GM19324 (cell line): Measurements from ENCODE around the gene QRFP.
"Not testable (repeated sequence)": the region's sequence is repeated elsewhere in the genome, so short reads cannot be mapped to it uniquely, and the experiment has no call there.

ENCODE experiments used
- ATAC-seq: cut with Tn5 transposase; IDR thresholded peaks from one replicate; pipeline ENCODE4 v1.9.1; 2021; ENCODE audit warnings: mild to moderate bottlenecking, moderate library complexity; ENCODE audit not compliant: unreplicated experiment, low FRiP score

The QRFP gene

GRCh38 chr9:130858739-130859705 is 37.6 kb downstream of the QRFP start:
- ATAC-seq = no peak

GRCh38 chr9:130857864-130858738 is 38.5 kb downstream of the QRFP start:
- no peak for ATAC-seq

- ATAC-seq = no peak
Measured at GRCh38 chr9:130856474-130856873, 40.1 kb downstream of the QRFP start.

- ATAC-seq = no peak
Measured at GRCh38 chr9:130854835-130855234, 41.8 kb downstream of the QRFP start.

GRCh38 chr9:130854092-130854491 is 42.5 kb downstream of the QRFP start:
- no peak for ATAC-seq

GRCh38 chr9:130852801-130853200 is 43.8 kb downstream of the QRFP start:
- ATAC-seq = no peak

- ATAC-seq = no peak
Measured at GRCh38 chr9:130849356-130849755, 47.3 kb downstream of the QRFP start.

DNA sequence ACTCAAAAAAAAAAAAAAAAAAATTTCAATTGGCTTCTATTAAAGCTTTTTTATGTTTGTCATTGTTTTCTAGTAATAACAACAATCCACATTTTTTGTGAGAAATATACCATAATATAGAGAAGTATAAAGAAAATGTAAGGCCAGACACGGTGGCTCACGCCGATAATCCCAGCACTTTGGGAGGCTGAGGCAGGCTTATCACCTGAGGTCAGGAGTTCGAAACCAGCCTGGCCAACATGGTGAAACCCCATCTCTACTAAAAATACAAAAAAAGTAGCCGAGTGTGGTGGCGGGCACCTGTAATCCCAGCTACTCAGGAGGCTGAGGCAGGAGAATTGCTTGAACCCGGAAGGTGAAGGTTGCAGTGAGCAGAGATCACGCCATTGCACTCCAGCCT is 48.1 kb downstream of the QRFP start:
- ATAC-seq = not testable (repeated sequence)

DNA sequence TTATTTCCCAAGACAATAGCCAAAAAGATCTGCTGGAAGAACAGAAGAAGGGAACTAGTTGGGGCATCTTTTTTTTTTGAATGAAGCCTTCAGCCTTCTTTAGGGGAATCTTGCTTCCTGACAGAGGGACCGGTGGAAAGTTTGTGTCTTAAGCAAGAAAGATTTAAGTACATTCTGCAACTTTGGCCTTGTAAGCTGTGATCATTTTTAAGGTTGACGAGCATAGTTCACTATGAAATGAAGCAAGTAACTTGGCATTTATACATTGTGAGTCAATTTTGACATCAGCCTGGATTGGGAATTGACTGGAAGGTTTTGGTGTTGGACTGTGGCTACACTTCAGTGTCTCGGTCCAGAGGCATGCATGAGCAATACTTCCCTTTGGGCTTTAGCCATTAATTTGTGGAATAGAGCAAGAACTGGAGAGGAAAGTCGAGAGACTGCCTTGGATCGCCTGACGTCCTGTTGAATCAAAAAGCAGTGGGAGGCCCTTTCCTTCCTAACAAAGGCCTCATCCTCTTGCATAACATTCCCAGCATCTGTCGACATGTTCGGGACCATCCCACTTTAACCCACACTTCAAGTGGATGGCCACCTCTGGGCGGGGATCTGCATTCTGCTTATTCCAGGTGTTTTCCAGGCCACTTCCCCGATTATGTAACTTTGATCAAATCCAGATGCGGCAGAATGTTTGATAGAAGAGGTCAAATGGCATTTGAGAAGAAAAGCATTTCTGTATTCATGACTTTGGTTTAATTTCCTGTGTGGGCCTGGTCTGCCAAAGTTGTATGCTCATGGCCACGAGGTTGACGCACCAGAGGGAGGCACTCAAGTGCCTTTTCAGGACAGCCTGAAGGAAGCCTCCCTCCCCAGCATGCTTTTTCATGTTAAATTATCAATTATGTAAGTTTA is 49.0 kb downstream of the QRFP start:
- ATAC-seq = no peak

GRCh38 chr9:130846487-130847305 is 49.9 kb downstream of the QRFP start:
- ATAC-seq = no peak

- no peak for ATAC-seq
Measured at GRCh38 chr9:130845901-130846481, 50.6 kb downstream of the QRFP start.

- ATAC-seq = no peak
Measured at GRCh38 chr9:130845254-130845653, 51.4 kb downstream of the QRFP start.

GRCh38 chr9:130844044-130844451 is 52.6 kb downstream of the QRFP start:
- ATAC-seq = no peak

- no peak for ATAC-seq
Measured at GRCh38 chr9:130843049-130843908, 53.3 kb downstream of the QRFP start.
